Right lung (tissue), 5 donors: ENCODE data around the gene CLDN6. TPM values are rescaled to one million over a fixed set of nuclear protein-coding genes. Genes with fewer than 3 reads are reported as not detected.
"Not testable (repeated sequence)": the region's sequence is repeated elsewhere in the genome, so short reads cannot be mapped to it uniquely, and the experiment has no call there.

Source experiments
- DNase-seq, 2 donors: peaks; one replicate each; pipeline ENCODE4 v3.0.0-alpha.2; 2013
- polyA plus RNA-seq, 5 donors: library from polyadenylated mRNA; unstranded; fragments of 120-200 nt; gene quantifications; one replicate each; pipeline versions ENCODE4 v1.2.1 to v1.2.3, GENCODE V29; 2013; ENCODE audit warnings: inconsistent platforms in 1 of 5, low replicate concordance in 1 of 5; ENCODE audit not compliant: insufficient read length in 5 of 5, insufficient read depth in 1 of 5

Gene CLDN6
- polyA plus RNA-seq, 5 donors, result 86.3 to 124 (median 118) TPM

GRCh38 chr16:3053330-3053710 lies 35.3 kb upstream of the CLDN6 start:
- not testable (repeated sequence) for DNase-seq

- not testable (repeated sequence) for DNase-seq
Measured at GRCh38 chr16:3052571-3053329, 34.8 kb upstream of the CLDN6 start.

GRCh38 chr16:3051494-3051893 lies 33.5 kb upstream of the CLDN6 start:
- DNase-seq, result no peak

GRCh38 chr16:3051009-3051408 lies 33.0 kb upstream of the CLDN6 start:
- no peak for DNase-seq

- DNase-seq, result no peak
Measured at GRCh38 chr16:3050487-3050886, 32.5 kb upstream of the CLDN6 start.

- DNase-seq, result no peak
Measured at GRCh38 chr16:3049921-3050481, 32.0 kb upstream of the CLDN6 start.

GRCh38 chr16:3047387-3047720 lies 29.4 kb upstream of the CLDN6 start:
- DNase-seq, result no peak

- no peak for DNase-seq
Measured at GRCh38 chr16:3046641-3047386, 28.8 kb upstream of the CLDN6 start.

- DNase-seq, result no peak
Measured at GRCh38 chr16:3045758-3046640, 28.0 kb upstream of the CLDN6 start, which contains the start of gene MMP25. Gene MMP25, plus strand, starts transcription at chr16:3046561. Its CDS starts 357 bp downstream, at chr16:3046918.

- DNase-seq, result no peak
Measured at GRCh38 chr16:3044708-3045107, 26.7 kb upstream of the CLDN6 start.

- no peak for DNase-seq
Measured at GRCh38 chr16:3042376-3042775, 24.4 kb upstream of the CLDN6 start.

- DNase-seq, result no peak
Measured at GRCh38 chr16:3038896-3039295, 20.9 kb upstream of the CLDN6 start.

GRCh38 chr16:3038256-3038655 lies 20.3 kb upstream of the CLDN6 start:
- no peak for DNase-seq

- DNase-seq, result no peak
Measured at GRCh38 chr16:3036726-3037315, 18.8 kb upstream of the CLDN6 start, which contains the start of gene BICDL2. Gene BICDL2, minus strand, starts transcription at chr16:3036944. Its CDS starts 1,448 bp downstream, at chr16:3035496.

- DNase-seq, result no peak
Measured at GRCh38 chr16:3035972-3036725, 18.2 kb upstream of the CLDN6 start.

GRCh38 chr16:3035289-3035971 lies 17.4 kb upstream of the CLDN6 start:
- DNase-seq, result no peak

- DNase-seq, result no peak
Measured at GRCh38 chr16:3032624-3033023, 14.6 kb upstream of the CLDN6 start.

- DNase-seq, result no peak
Measured at GRCh38 chr16:3030222-3031212, 12.5 kb upstream of the CLDN6 start.
